ENCODE measurements around the gene METTL16. TPM values are rescaled to one million over a fixed set of nuclear protein-coding genes. Genes with fewer than 3 reads are reported as not detected.
"Not testable (repeated sequence)": the region's sequence is repeated elsewhere in the genome, so short reads cannot be mapped to it uniquely, and the experiment has no call there.

Gene METTL16
- total and polyA plus RNA-seq, 2 experiments from 2014 or later, result 14.7 to 19.3 TPM

DNA sequence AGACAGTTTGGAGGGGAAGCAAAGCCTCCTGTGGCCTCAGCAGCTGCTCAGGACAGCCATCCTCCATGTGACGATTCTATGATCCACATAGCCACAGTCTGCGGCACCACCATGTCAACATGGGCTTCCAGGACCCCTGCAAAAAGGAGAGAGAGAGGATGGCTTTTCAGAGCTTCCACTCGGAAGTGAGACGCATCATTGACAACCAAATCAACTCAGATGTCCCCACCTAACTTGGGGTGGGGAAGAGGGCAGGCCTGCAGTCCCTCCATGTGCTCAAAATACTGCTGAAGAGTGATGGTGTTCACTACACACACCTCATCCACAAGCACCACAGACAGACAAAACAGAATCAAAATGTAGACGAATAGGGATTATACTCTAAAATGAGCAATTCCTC, 5.9 kb upstream of the METTL16 start:
- WGBS (ENCODE audit: low lambda C conversion rate, missing lambda C conversion rate), result 91% methylated on average over 5 of the region's 5 CpGs
- H2AFZ ChIP-seq, result no peak overlapping the region
- no peak overlapping the region for H3K27ac ChIP-seq
- no peaks in the 10 kb centered on the region for H3K4me1 ChIP-seq (ENCODE audit: insufficient read depth)
- no peaks in the 10 kb centered on the region for H3K9me2 ChIP-seq (replicated peaks; ENCODE audit: insufficient read depth)
- H3K36me3 ChIP-seq (replicated peaks; ENCODE audit: insufficient read depth, low read depth), result no peaks in the 10 kb centered on the region
- no peak overlapping the region for H3K4me2 ChIP-seq
- no peak overlapping the region for H3K4me3 ChIP-seq
- no peaks in the 10 kb centered on the region for H3K27me3 ChIP-seq
- no peaks in the 10 kb centered on the region for H3K79me2 ChIP-seq
- no peaks in the 10 kb centered on the region for H4K20me1 ChIP-seq (ENCODE audit: insufficient read depth, poor library complexity, severe bottlenecking)
- no peaks in the 10 kb centered on the region for H3K9me3 ChIP-seq (ENCODE audit: low read depth)
- TF ChIP-seq EZH2 (IDR thresholded peaks at IDR 0.05; ENCODE audit: borderline replicate concordance) (no peak), EZH2phosphoT487 (IDR thresholded peaks at IDR 0.05; ENCODE audit: low read depth, severe bottlenecking, unreplicated experiment) (no peak)
- TF ChIP-seq, protein P1, sequence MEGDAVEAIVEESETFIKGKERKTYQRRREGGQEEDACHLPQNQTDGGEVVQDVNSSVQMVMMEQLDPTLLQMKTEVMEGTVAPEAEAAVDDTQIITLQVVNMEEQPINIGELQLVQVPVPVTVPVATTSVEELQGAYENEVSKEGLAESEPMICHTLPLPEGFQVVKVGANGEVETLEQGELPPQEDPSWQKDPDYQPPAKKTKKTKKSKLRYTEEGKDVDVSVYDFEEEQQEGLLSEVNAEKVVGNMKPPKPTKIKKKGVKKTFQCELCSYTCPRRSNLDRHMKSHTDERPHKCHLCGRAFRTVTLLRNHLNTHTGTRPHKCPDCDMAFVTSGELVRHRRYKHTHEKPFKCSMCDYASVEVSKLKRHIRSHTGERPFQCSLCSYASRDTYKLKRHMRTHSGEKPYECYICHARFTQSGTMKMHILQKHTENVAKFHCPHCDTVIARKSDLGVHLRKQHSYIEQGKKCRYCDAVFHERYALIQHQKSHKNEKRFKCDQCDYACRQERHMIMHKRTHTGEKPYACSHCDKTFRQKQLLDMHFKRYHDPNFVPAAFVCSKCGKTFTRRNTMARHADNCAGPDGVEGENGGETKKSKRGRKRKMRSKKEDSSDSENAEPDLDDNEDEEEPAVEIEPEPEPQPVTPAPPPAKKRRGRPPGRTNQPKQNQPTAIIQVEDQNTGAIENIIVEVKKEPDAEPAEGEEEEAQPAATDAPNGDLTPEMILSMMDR (IDR thresholded peaks at IDR 0.05; ENCODE audit: poor library complexity), result no peak
- DNase-seq (ENCODE audit: low spot score), result no peak

DNA sequence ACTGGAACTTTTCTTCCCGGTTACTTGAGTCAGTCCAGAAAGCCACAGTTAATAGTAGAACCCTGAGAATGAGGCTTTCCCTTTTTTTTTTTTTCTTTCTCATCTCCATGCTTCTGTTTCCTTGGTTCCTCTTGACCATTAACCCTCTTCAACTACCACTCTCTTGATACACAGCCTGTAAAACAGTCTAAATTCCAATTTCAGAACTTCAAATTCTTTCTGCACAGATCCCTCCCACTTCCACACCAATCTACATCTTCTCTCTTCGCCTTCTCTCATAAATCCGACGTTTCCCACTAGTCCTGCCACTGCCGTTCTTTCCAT, 588 bp downstream of the METTL16 start:
- Histone ChIP-seq H3K36me3 (replicated peaks; ENCODE audit: insufficient read depth, low read depth) (no peaks in the 10 kb centered on the region), H3K79me2 (peaks cover 32% of the 10 kb centered on the region), H3K4me3 (peak overlapping the region; percentile 53), H3K9me2 (replicated peaks; ENCODE audit: insufficient read depth) (no peaks in the 10 kb centered on the region), H3K27ac (peak overlapping the region; percentile 97), H3K9me3 (ENCODE audit: low read depth) (no peaks in the 10 kb centered on the region), H3K4me2 (peak overlapping the region; percentile 88), H2AFZ (peak overlapping the region; percentile 61), H3K4me1 (ENCODE audit: insufficient read depth) (peaks cover 10% of the 10 kb centered on the region), H3K27me3 (no peaks in the 10 kb centered on the region), H4K20me1 (ENCODE audit: insufficient read depth, poor library complexity, severe bottlenecking) (no peaks in the 10 kb centered on the region)
- TF ChIP-seq, protein P1 (IDR thresholded peaks at IDR 0.05; ENCODE audit: poor library complexity), result no peak
- no peak for TF ChIP-seq EZH2 (IDR thresholded peaks at IDR 0.05; ENCODE audit: borderline replicate concordance)
- no peak for TF ChIP-seq EZH2phosphoT487 (IDR thresholded peaks at IDR 0.05; ENCODE audit: low read depth, severe bottlenecking, unreplicated experiment)
- 1% methylated on average over 5 of the region's 5 CpGs for WGBS (ENCODE audit: low lambda C conversion rate, missing lambda C conversion rate)
- no peak for DNase-seq (ENCODE audit: low spot score)

DNA sequence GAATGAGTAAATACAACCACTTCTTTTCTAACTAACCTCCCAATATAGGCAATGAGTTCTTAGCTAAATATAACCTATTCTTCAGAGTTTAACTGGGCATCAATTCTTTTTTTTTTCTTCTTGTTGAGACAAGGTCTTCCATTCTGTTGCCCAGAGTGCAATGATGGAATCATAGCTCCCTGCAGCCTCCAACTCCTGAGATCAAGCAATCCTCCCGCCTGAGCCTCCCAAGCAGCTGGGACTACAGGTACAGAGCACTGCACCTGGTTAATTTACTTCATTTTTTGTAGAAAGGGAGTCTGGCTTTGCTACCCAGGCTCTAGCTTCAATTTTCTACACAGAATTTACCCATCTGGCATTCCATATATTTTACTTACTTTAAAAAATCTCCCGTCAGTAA, 1.1 kb downstream of the METTL16 start:
- no peaks in the 10 kb centered on the region for H3K9me3 ChIP-seq (ENCODE audit: low read depth)
- no peak for DNase-seq (ENCODE audit: low spot score)
- H3K4me2 ChIP-seq, result peak overlapping the region; percentile 88
- peaks cover 37% of the 10 kb centered on the region for H3K79me2 ChIP-seq
- H3K27me3 ChIP-seq, result no peaks in the 10 kb centered on the region
- H3K4me3 ChIP-seq, result peak overlapping the region; percentile 53
- no peaks in the 10 kb centered on the region for H3K9me2 ChIP-seq (replicated peaks; ENCODE audit: insufficient read depth)
- H3K36me3 ChIP-seq (replicated peaks; ENCODE audit: insufficient read depth, low read depth), result no peaks in the 10 kb centered on the region
- TF ChIP-seq EZH2phosphoT487 (IDR thresholded peaks at IDR 0.05; ENCODE audit: low read depth, severe bottlenecking, unreplicated experiment) (no peak), EZH2 (IDR thresholded peaks at IDR 0.05; ENCODE audit: borderline replicate concordance) (no peak)
- TF ChIP-seq, protein P1 (IDR thresholded peaks at IDR 0.05; ENCODE audit: poor library complexity), result no peak
- peak overlapping the region; percentile 61 for H2AFZ ChIP-seq
- H3K27ac ChIP-seq, result peak overlapping the region; percentile 97
- H4K20me1 ChIP-seq (ENCODE audit: insufficient read depth, poor library complexity, severe bottlenecking), result no peaks in the 10 kb centered on the region
- WGBS (ENCODE audit: low lambda C conversion rate, missing lambda C conversion rate), result 53% methylated on average over 2 of the region's 2 CpGs
- peaks cover 10% of the 10 kb centered on the region for H3K4me1 ChIP-seq (ENCODE audit: insufficient read depth)

DNA sequence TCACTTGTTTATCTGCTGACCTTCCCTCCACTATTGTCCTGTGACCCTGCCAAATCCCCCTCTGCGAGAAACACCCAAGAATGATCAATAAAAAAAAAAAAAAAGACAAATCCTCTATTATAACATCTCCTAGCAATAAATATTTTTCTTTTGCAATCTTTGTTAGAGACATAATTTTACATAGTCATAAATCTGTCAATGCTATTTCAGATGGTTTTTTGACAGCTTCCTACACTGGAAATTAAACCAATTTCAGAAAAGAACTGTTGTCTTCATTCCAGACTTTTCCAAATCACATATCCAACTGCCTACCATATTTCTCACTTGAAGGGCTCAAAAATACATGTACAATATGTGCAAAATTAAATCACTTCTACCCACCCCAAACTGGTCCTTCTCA, 3.7 kb downstream of the METTL16 start:
- H3K4me2 ChIP-seq, result no peak overlapping the region
- peaks cover 10% of the 10 kb centered on the region for H3K4me1 ChIP-seq (ENCODE audit: insufficient read depth)
- peaks cover 6% of the 10 kb centered on the region for H4K20me1 ChIP-seq (ENCODE audit: insufficient read depth, poor library complexity, severe bottlenecking)
- H3K79me2 ChIP-seq, result peaks cover 62% of the 10 kb centered on the region
- no peaks in the 10 kb centered on the region for H3K36me3 ChIP-seq (replicated peaks; ENCODE audit: insufficient read depth, low read depth)
- 77% methylated on average over 1 of the region's 1 CpG for whole genome bisulfite sequencing (ENCODE audit: low lambda C conversion rate, missing lambda C conversion rate)
- no peak for DNase-seq (ENCODE audit: low spot score)
- no peaks in the 10 kb centered on the region for H3K9me2 ChIP-seq (replicated peaks; ENCODE audit: insufficient read depth)
- no peak overlapping the region for H2AFZ ChIP-seq
- no peaks in the 10 kb centered on the region for H3K27me3 ChIP-seq
- no peak for TF ChIP-seq EZH2phosphoT487 (IDR thresholded peaks at IDR 0.05; ENCODE audit: low read depth, severe bottlenecking, unreplicated experiment)
- no peak for TF ChIP-seq EZH2 (IDR thresholded peaks at IDR 0.05; ENCODE audit: borderline replicate concordance)
- TF ChIP-seq, protein P1 (IDR thresholded peaks at IDR 0.05; ENCODE audit: poor library complexity), result no peak
- no peak overlapping the region for H3K27ac ChIP-seq
- H3K4me3 ChIP-seq, result no peak overlapping the region
- H3K9me3 ChIP-seq (ENCODE audit: low read depth), result peaks cover 4% of the 10 kb centered on the region

DNA sequence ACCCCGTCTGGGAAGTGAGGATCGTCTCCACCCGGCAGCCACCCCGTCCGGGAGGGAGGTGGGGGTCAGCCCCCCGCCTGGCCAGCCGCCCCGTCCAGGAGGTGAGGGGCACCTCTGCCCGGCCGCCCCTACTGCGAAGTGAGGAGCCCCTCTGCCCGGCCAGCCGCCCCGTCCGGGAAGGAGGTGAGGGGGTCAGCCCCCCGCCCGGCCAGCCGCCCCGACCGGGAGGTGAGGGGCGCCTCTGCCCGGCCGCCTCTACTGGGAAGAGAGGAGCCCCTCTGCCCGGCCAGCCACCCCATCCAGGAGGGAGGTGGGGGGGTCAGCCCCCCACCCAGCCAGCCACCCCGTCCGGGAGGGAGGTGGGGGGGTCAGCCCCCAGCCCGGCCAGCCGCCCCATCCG, 4.7 kb downstream of the METTL16 start:
- H3K4me3 ChIP-seq; H3K27ac ChIP-seq; H3K9me2 ChIP-seq (replicated peaks; ENCODE audit: insufficient read depth); H2AFZ ChIP-seq; DNase-seq (ENCODE audit: low spot score); H4K20me1 ChIP-seq (ENCODE audit: insufficient read depth, poor library complexity, severe bottlenecking); H3K4me1 ChIP-seq (ENCODE audit: insufficient read depth); H3K36me3 ChIP-seq (replicated peaks; ENCODE audit: insufficient read depth, low read depth); H3K9me3 ChIP-seq (ENCODE audit: low read depth); H3K27me3 ChIP-seq; H3K4me2 ChIP-seq: not testable (repeated sequence)
- H3K79me2 ChIP-seq, result peaks cover 72% of the 10 kb centered on the region
- 95% methylated on average over 3 of the region's 29 CpGs for WGBS (ENCODE audit: low lambda C conversion rate, missing lambda C conversion rate)
